Neural progenitor cell (in vitro differentiated cells): ENCODE results near the gene DSCAML1.

Experiments used
- EZH2 ChIP-seq: fragments of 200-600 bp; sonication (generic); IDR thresholded peaks from 2 replicates; pipeline ENCODE4 v1.6.1; 2017; ENCODE audit warnings: antibody characterized with exemption, mild to moderate bottlenecking, moderate library complexity
- EZH2phosphoT487 ChIP-seq: fragments of 200-600 bp; sonication (generic); IDR thresholded peaks from 2 replicates; pipeline ENCODE4 v1.6.1; 2017; ENCODE audit warnings: antibody characterized with exemption
- TF ChIP-seq, protein P1 (sequence below): fragments of 200-600 bp; sonication (generic); IDR thresholded peaks from 2 replicates; pipeline ENCODE4 v1.5.1; 2017; ENCODE audit warnings: antibody characterized with exemption, mild to moderate bottlenecking

DNA sequence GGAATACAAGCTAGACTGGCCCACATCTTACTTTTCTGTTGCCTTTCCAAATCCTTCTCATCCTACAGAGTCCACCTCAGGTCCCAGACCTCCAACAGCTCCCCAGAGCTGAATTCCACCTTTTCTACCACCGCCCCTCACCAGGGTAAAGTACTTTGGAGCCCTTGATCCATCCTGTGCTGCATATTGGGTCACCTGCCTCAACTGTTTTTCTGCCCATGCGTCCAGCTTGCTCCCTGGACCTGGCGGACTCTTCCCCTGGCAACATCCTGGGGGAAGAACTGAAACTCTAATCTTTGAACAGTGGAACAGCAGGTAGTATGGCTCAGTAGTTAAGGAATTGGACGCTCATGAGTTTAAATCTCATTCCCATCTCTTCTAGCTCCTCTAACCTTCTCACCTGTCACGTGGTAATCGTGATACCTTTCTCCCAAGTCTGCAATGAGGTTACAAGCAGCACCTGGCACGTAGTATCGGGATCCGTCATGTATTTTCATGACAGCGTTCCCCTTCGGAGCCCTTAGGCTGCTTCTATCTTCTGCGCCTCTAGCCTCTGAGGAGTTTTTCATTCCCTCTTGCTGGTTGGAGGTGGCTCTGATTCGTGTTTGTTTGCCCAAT lies 371.2 kb downstream of the DSCAML1 start:
- TF ChIP-seq, protein P1, sequence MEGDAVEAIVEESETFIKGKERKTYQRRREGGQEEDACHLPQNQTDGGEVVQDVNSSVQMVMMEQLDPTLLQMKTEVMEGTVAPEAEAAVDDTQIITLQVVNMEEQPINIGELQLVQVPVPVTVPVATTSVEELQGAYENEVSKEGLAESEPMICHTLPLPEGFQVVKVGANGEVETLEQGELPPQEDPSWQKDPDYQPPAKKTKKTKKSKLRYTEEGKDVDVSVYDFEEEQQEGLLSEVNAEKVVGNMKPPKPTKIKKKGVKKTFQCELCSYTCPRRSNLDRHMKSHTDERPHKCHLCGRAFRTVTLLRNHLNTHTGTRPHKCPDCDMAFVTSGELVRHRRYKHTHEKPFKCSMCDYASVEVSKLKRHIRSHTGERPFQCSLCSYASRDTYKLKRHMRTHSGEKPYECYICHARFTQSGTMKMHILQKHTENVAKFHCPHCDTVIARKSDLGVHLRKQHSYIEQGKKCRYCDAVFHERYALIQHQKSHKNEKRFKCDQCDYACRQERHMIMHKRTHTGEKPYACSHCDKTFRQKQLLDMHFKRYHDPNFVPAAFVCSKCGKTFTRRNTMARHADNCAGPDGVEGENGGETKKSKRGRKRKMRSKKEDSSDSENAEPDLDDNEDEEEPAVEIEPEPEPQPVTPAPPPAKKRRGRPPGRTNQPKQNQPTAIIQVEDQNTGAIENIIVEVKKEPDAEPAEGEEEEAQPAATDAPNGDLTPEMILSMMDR = no peak
- TF ChIP-seq EZH2phosphoT487 (no peak), EZH2 (no peak)
